ENCODE data around the gene CPEB1.
"Not testable (repeated sequence)": the region's sequence is repeated elsewhere in the genome, so short reads cannot be mapped to it uniquely, and the experiment has no call there.

Gene CPEB1

GRCh38 chr15:82656641-82657266 is 9.6 kb upstream of the CPEB1 start:
- no peaks in the 10 kb centered on the region for H3K9me3 Mint-ChIP-seq
- H3K36me3 Mint-ChIP-seq: no peaks in the 10 kb centered on the region
- no peak overlapping the region for H3K4me3 Mint-ChIP-seq
- no peak for ATAC-seq
- DNase-seq (ENCODE audit: low spot score in 2 of 2): no peak
- H3K4me1 Mint-ChIP-seq: no peaks in the 10 kb centered on the region
- no peak overlapping the region for H3K27ac Mint-ChIP-seq

- no peak overlapping the region for H3K4me3 Mint-ChIP-seq
- H3K4me1 Mint-ChIP-seq: no peaks in the 10 kb centered on the region
- no peaks in the 10 kb centered on the region for H3K9me3 Mint-ChIP-seq
- H3K36me3 Mint-ChIP-seq: no peaks in the 10 kb centered on the region
- no peak overlapping the region for H3K27ac Mint-ChIP-seq
- DNase-seq (ENCODE audit: low spot score in 2 of 2) (no peak), ATAC-seq (no peak)
Observed at GRCh38 chr15:82655606-82656005, 8.4 kb upstream of the CPEB1 start.

- Mint-ChIP-seq H3K4me1 (no peaks in the 10 kb centered on the region), H3K27ac (no peak overlapping the region), H3K36me3 (no peaks in the 10 kb centered on the region), H3K9me3 (no peaks in the 10 kb centered on the region), H3K4me3 (no peak overlapping the region)
- ATAC-seq (no peak), DNase-seq (ENCODE audit: low spot score in 2 of 2) (no peak)
Observed at GRCh38 chr15:82653483-82654168, 6.5 kb upstream of the CPEB1 start.

GRCh38 chr15:82651708-82652107 is 4.5 kb upstream of the CPEB1 start:
- Mint-ChIP-seq H3K4me3 (no peak overlapping the region), H3K36me3 (no peaks in the 10 kb centered on the region), H3K4me1 (no peaks in the 10 kb centered on the region), H3K27ac (no peak overlapping the region), H3K9me3 (no peaks in the 10 kb centered on the region)
- ATAC-seq (no peak), DNase-seq (ENCODE audit: low spot score in 2 of 2) (no peak)

DNA sequence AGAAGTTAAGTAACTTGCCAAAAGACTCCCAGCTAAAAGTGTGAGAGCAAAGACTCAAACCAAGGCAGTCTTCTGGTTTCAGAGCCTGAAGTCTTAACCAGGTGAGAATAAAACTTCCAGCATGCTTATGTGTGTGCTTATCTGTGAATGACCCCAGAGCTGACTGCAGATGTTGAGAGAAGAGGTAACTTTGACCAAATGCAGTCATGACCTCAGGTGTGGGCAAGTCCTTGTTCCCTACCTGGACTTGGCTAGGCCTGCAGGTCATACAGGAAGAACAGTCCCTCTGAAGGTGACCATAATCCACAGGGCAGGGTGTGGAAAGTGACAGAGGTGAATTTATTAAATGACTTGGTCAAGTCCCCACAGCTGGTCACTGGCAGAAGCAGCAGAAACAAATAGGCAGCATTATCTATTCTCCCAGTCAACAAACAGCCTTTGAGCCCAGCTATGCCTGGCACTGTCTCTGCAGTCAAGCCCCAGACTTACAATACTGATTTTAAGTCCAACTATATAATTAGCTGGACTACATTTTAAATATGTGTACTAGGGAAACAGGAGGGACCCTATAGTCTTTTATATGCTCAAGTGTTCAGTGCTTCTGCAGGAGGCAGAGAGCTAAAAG is 3.0 kb upstream of the CPEB1 start:
- no peak overlapping the region for H3K4me3 Mint-ChIP-seq
- no peak for ATAC-seq
- H3K4me1 Mint-ChIP-seq: no peaks in the 10 kb centered on the region
- no peaks in the 10 kb centered on the region for H3K9me3 Mint-ChIP-seq
- no peak overlapping the region for H3K27ac Mint-ChIP-seq
- DNase-seq (ENCODE audit: low spot score in 2 of 2): no peak
- no peaks in the 10 kb centered on the region for H3K36me3 Mint-ChIP-seq

DNA sequence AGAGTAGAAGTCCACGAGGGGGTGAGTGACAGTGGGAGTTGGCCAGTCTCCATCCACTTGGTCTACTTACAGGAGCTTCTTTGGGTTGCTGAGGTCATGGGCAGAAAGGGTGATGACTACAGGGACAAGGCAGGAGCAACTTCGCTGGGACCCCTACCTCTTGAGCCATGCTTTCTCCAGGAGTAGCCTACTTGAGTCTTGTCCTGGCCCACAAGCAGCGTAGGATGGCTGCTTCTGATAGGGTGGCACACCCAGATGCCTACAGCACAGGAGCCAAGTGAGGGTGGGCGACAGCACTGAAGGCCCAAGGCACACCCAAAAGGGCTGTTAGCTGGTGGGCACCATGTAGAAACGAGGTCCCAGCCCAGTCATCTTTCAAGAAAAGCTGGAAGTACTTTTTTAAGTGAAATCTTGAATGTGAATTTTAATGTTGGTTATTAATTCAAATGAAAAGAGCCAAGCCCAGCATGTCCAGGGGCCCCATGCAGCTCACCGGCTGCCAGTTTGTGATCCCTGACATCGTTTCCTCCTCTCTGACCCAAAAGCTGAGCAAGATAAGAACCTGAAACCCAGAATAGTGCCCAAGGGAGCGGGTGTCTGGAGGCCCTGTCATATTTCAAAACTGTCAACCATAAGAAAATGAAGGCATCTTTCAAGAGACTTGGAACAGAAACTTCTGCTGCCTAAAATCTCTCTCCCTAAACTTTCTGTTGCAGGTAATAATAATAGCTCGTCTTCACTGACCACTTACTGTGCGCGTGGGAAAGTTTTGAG is 2.2 kb upstream of the CPEB1 start:
- no peak for ATAC-seq
- no peak overlapping the region for H3K4me3 Mint-ChIP-seq

DNA sequence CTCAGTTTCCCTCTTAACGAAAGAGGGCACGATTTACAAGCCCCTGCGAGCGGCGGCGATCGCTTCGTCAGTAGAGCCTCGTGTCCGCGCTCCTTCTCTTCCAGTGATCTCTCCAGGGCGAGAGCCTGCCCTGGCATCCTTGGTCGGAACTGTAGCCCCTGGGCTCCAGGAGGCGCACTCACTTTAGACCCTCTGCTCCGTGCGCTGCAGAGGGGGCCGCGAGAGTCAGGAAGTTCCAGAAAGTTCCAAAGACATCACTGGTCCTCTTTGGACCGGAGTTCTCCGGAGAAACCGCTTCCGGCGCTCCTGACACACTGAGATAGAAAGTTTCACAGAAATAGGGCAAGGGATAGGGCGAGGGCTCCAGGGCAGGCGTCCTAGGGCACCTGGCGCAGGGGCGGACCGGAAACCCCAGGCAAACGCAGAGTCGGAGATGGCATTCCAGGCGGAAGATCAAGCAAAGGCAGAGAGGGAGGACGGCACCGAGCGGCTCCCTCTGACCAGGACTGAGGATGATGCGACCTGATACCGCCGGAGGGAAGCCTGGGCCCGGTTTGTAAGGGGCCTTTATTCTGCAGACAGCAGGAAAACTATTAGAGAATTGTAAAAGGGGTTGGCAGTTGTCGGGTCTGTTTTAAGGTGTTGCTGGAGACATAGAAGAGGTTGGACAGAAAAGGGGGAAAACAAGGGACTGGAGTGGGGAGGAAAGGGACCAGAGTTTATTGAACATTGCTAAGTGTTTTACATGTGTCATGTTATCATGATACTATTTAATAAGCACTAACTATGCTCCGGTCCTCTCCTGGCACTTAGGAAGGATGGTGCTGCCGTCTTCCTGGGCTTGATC is 1.3 kb upstream of the CPEB1 start:
- Mint-ChIP-seq H3K27ac (no peak overlapping the region), H3K4me1 (no peaks in the 10 kb centered on the region), H3K4me3 (peak overlapping the region; percentile 45), H3K36me3 (no peaks in the 10 kb centered on the region), H3K9me3 (no peaks in the 10 kb centered on the region)
- no peak for ATAC-seq
- no peak for DNase-seq (ENCODE audit: low spot score in 2 of 2)

More for the DNA sequence above, 2.2 kb upstream of the CPEB1 start:
- no peaks in the 10 kb centered on the region for H3K9me3 Mint-ChIP-seq
- no peaks in the 10 kb centered on the region for H3K36me3 Mint-ChIP-seq
- H3K4me1 Mint-ChIP-seq: no peaks in the 10 kb centered on the region
- DNase-seq (ENCODE audit: low spot score in 2 of 2): no peak
- no peak overlapping the region for H3K27ac Mint-ChIP-seq

- no peak overlapping the region for H3K27ac Mint-ChIP-seq
- no peaks in the 10 kb centered on the region for H3K36me3 Mint-ChIP-seq
- no peaks in the 10 kb centered on the region for H3K4me1 Mint-ChIP-seq
- no peaks in the 10 kb centered on the region for H3K9me3 Mint-ChIP-seq
- H3K4me3 Mint-ChIP-seq: peak overlapping the region; percentile 45
- ATAC-seq (peak; percentile 75), DNase-seq (ENCODE audit: low spot score in 2 of 2) (peak; percentile 16 to 57)
Observed at GRCh38 chr15:82647835-82648256, 683 bp upstream of the CPEB1 start.

DNA sequence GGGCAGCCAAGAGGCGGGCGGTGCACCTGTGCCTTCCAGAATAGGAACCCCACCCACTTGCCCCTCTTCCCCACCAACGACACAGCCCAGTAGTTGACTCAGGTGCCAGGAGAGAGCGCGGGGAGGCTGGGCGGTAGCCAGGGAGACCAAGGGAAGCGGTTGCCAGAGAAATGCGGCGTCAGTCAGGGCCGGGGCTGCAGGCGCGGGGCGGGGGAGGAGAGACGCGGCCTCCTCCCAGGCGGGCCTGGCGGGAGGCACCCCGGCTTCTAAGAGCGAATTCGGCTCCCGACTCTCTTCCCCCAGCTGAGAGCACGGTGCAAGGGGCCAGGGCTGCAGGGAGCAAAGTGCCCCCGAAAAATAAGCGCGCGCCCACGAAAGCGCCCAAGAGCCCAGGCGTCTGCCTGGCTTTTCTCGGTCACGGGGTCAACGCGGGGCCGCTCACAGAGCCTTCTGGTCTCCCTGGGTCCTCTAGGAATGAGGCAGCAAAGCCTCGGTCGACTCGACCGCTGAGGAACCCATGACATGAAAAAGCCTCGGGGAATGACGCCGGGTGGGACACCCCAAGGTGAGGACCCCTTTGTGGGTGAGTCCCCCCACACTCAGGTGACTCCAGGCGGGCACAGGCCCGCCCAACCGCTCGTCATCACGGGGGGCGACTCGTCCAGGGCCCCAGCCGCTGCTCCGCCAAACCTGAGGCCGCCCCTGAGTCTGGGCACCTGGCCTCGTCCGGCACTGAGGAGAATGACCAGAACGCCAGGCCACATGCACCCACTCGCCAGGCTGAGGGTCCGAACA is 716 bp downstream of the CPEB1 start:
- no peaks in the 10 kb centered on the region for H3K36me3 Mint-ChIP-seq
- DNase-seq (ENCODE audit: low spot score in 2 of 2): no peak
- H3K4me3 Mint-ChIP-seq: peak overlapping the region; percentile 34
- no peak for ATAC-seq
- H3K4me1 Mint-ChIP-seq: no peaks in the 10 kb centered on the region
- H3K27ac Mint-ChIP-seq: no peak overlapping the region
- no peaks in the 10 kb centered on the region for H3K9me3 Mint-ChIP-seq

GRCh38 chr15:82644967-82645852 is 2.0 kb downstream of the CPEB1 start:
- H3K4me3 Mint-ChIP-seq; H3K27ac Mint-ChIP-seq; H3K36me3 Mint-ChIP-seq; DNase-seq (ENCODE audit: low spot score in 2 of 2); ATAC-seq; H3K4me1 Mint-ChIP-seq; H3K9me3 Mint-ChIP-seq: not testable (repeated sequence)

DNA sequence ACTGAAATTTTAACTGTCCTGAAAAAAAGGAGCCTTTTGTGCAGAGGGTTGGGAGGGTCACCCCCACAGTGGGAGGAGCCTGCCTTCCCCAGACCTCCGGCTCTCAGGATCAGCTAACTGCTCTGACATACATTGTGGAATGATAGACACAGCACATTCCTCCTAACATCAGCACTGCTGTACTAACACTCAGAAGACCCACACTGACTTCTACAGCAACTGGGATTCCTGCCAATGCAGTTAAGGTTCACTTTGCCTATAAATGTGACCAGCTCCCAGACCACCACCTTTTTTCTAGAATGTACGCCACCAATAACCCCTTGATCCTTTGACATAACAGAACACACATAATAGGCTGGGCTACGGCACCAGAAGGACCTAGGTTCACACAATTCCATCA is 3.2 kb downstream of the CPEB1 start:
- H3K4me3 Mint-ChIP-seq: no peak overlapping the region
- H3K36me3 Mint-ChIP-seq: no peaks in the 10 kb centered on the region
- DNase-seq (ENCODE audit: low spot score in 2 of 2) (no peak), ATAC-seq (no peak)
- no peaks in the 10 kb centered on the region for H3K4me1 Mint-ChIP-seq
- no peaks in the 10 kb centered on the region for H3K9me3 Mint-ChIP-seq
- no peak overlapping the region for H3K27ac Mint-ChIP-seq

GRCh38 chr15:82642656-82643055 is 4.5 kb downstream of the CPEB1 start:
- H3K27ac Mint-ChIP-seq: no peak overlapping the region
- no peak overlapping the region for H3K4me3 Mint-ChIP-seq
- DNase-seq (ENCODE audit: low spot score in 2 of 2): no peak
- ATAC-seq: no peak
- H3K9me3 Mint-ChIP-seq: no peaks in the 10 kb centered on the region
- H3K4me1 Mint-ChIP-seq: no peaks in the 10 kb centered on the region
- no peaks in the 10 kb centered on the region for H3K36me3 Mint-ChIP-seq

- H3K27ac Mint-ChIP-seq: no peak overlapping the region
- no peaks in the 10 kb centered on the region for H3K9me3 Mint-ChIP-seq
- ATAC-seq (no peak), DNase-seq (ENCODE audit: low spot score in 2 of 2) (no peak)
- H3K4me3 Mint-ChIP-seq: no peak overlapping the region
- no peaks in the 10 kb centered on the region for H3K36me3 Mint-ChIP-seq
- no peaks in the 10 kb centered on the region for H3K4me1 Mint-ChIP-seq
Observed at GRCh38 chr15:82641129-82641798, 5.9 kb downstream of the CPEB1 start.
